Measurements from ENCODE around the gene LARGE2.

LARGE2 gene

DNA sequence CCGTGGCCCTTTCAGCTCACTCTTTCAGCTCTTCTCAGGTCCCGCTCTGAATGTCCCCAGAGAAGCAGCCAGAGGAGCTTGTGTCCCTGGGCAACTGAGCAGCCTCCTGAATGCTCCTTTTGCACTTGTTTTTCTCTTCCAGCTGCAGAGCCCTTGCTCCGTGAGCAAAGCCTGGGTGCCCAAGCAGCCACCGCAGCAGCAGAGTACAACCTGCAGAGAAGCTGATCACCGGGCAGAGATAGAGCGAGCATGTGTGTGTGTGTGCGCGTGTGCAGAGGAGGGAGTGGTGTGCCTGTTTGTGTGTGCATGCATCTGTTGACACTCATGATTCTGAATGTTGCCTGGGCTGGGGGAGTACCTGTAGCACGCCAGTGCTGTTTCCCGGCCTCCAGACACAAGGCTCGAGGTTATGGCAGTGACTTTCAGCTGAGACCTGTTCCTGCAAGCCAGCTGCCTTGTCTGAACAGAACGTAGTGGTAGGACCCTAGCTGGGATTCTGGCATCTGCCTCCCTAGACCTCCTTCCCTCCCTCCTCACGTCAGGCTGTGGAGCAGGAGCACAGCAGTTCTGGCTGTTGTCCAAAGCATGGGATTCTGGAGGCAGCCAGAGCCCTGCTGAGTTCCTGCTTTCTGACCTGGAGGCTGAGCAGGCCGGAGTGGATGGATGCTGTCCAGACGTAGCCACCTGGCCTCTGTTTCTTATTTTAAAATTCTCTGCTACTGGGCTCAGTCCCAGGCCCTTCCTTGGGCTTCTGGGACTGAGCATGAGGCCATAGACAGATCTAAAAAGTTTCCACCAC, 41.5 kb upstream of the LARGE2 start:
- TF ChIP-seq, protein P1, sequence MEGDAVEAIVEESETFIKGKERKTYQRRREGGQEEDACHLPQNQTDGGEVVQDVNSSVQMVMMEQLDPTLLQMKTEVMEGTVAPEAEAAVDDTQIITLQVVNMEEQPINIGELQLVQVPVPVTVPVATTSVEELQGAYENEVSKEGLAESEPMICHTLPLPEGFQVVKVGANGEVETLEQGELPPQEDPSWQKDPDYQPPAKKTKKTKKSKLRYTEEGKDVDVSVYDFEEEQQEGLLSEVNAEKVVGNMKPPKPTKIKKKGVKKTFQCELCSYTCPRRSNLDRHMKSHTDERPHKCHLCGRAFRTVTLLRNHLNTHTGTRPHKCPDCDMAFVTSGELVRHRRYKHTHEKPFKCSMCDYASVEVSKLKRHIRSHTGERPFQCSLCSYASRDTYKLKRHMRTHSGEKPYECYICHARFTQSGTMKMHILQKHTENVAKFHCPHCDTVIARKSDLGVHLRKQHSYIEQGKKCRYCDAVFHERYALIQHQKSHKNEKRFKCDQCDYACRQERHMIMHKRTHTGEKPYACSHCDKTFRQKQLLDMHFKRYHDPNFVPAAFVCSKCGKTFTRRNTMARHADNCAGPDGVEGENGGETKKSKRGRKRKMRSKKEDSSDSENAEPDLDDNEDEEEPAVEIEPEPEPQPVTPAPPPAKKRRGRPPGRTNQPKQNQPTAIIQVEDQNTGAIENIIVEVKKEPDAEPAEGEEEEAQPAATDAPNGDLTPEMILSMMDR (IDR thresholded peaks at IDR 0.05; ENCODE audit: control extremely low read depth, extremely low read depth, low read depth, missing control alignments): no peak
- POLR2A ChIA-PET: interaction anchor here (1.0 kb wide), 1 partner anchor 34 kb away, joined by 3 read pairs; the partner anchor contains the start of gene CRY2
- no peak for DNase-seq (ENCODE audit: extremely low spot score)
- CTCF ChIA-PET: interaction anchor here (1.5 to 3.0 kb wide), 3 partner anchors 8 to 38 kb away, joined by 3 to 12 read pairs (median 5); no protein-coding TSS in a partner anchor

DNA sequence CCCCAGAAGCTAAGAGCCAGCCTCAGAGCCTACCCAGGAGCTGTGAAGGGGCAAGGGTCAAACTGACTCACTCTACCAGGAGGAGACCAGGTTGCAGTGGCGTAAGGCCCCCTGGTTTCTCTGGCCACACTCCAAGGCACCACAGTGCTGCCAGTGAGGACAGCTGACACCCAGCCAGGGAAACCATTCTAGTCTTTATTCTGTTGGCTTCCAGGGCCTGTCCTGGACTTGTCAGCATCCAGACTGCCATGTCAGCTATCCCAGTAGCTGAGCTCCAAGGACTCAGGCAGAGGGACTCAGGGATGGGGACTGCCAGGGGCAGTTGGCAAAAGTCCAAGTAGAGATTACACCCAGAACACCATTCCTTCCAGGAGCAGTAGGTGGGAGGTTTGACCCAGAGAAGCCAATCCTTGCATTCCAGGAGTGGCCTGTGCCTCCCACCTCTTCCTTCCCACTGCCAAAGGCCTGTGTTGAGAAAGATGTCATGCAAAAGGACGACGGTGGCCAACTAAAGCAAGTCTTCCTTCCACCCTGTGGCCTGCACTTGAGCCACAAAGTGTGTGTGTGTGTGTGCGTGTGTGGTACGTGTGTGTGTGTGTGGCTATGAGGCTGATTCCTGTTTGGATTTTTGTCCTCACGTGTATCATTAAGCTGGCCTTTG, 40.6 kb upstream of the LARGE2 start:
- CTCF ChIA-PET: interaction anchor here (1.2 to 3.0 kb wide), 4 partner anchors 9 to 110 kb away, joined by 3 to 12 read pairs (median 4); no protein-coding TSS in a partner anchor
- DNase-seq (ENCODE audit: extremely low spot score): no peak
- POLR2A ChIA-PET: no interaction called here
- TF ChIP-seq, protein P1 (IDR thresholded peaks at IDR 0.05; ENCODE audit: control extremely low read depth, extremely low read depth, low read depth, missing control alignments): no peak

DNA sequence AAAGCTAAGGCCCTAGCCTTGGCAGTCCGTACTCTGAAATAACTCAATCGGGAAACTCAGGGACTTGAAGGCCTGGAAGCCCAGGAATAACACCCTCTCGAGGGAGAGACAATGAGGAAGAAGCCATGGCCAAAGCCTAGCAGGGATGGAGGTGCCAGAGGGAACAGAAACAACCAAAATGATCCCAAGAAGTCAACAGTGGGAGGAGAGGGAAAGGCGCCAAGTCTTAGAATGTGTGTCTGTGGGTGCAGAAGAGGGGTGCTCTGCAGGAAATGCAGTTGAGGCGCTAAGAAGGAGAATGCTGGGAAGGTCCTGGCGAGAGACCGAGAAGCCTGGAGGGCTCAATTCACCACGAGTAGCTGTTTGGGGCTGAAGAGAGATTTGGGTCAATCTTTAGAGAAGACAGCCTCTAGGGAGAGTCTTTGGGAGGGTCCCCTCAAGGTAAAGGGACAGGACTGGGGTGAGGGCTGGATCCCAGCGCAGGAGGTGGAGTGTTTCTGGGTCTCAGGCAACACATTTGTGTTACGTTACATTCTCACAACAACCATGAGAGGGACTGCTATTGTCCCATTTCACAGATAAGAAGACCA, 37.8 kb upstream of the LARGE2 start:
- ChIA-PET POLR2A (no interaction called here), CTCF (interaction anchor here (1.9 kb wide), 1 partner anchor 11 kb away, joined by 9 read pairs; no protein-coding TSS in a partner anchor)
- TF ChIP-seq, protein P1 (IDR thresholded peaks at IDR 0.05; ENCODE audit: control extremely low read depth, extremely low read depth, low read depth, missing control alignments): no peak
- no peak for DNase-seq (ENCODE audit: extremely low spot score)

DNA sequence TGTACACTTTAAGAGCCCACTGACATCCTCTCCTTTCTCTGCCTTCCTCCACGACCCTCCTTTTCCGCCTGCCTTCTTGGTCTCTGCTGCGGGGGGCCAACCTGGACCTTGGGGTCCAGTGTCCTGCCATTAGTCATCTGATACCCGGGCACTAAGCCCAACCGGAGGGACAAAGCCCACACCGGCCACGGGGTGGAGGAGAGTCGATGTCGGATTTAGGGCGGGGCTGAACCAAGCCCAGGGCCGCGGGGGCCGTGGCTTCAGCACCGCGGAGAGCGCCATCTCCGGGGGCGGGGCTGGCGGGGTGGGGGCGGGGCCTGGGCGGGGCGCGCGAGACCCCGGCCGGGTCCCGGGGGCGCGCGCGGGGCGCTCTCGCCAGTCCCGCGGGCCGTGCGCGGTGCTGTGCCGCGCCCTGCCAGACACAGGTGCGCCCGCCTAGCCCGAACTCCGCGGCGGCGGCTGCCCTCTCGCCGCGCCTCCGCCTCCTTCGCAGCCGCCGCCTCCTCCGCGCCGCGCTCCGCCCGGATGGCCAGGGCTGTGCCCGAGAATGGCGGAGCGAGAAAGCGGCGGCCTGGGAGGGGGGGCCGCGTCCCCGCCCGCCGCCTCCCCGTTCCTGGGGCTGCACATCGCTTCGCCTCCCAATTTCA, 37.1 kb upstream of the LARGE2 start, which contains the start of gene MAPK8IP1:
MAPK8IP1 (plus strand) TSS at position 378 of the 647 bp plus-strand sequence; CDS start at position 548, 170 bp downstream.
- peak; percentile 86 for DNase-seq (ENCODE audit: extremely low spot score)
- ChIA-PET POLR2A (no interaction called here), CTCF (no interaction called here)
- TF ChIP-seq, protein P1 (IDR thresholded peaks at IDR 0.05; ENCODE audit: control extremely low read depth, extremely low read depth, low read depth, missing control alignments): no peak

DNA sequence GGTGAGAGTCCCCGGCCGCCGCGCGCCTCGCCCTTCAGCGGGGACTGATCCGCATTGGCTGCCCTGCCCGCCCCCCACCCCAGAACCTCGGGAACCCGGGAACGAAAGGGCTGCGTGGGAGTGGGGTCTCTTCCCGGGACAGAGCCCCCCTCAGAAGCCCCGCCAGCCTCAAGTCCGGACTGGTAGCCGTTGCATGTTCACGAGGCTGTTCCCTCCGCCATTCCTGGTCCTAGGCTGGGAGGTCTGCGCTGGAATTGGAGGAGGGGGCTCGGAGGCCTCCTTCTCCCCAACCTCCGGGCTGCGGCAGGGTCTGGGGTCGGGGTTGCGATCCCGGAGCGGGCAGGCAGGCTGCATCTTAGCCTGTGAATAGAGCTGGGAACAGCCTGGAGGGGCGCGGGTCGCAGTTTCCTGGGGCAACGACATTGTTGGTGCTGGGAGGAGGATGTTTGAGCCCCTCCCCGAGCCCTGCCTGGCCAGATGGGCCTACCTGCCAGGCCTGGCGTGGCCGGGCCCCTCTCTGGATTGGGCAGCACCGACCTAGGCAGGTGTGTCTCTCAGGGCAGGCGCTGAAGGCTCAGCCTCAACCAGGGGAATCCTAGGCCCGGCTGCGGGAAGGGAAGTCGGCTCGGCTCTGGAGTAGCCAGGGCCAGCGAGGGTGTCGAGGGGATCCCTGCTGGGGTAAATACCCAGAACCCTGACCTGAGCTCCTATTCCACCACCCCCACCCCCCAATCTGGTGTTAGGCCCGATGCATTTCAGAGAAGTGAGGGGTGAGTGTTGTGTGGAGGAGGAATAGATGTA, 36.3 kb upstream of the LARGE2 start:
- no peak for DNase-seq (ENCODE audit: extremely low spot score)
- CTCF ChIA-PET: interaction anchor here (1.0 to 1.2 kb wide), 3 partner anchors 13 to 35 kb away, joined by 3 read pairs; no protein-coding TSS in a partner anchor
- POLR2A ChIA-PET: interaction anchor here (0.5 kb wide), 2 partner anchors 38 to 378 kb away, joined by 3 to 5 read pairs; no protein-coding TSS in a partner anchor
- TF ChIP-seq, protein P1 (IDR thresholded peaks at IDR 0.05; ENCODE audit: control extremely low read depth, extremely low read depth, low read depth, missing control alignments): no peak
